ENCODE measurements around the gene PERP. TPM values are rescaled to one million over a fixed set of nuclear protein-coding genes. Genes with fewer than 3 reads are reported as not detected.
"Not testable (repeated sequence)": the region's sequence is repeated elsewhere in the genome, so short reads cannot be mapped to it uniquely, and the experiment has no call there.

Gene PERP
- polyA plus RNA-seq (2013, experiment 1 of 2; ENCODE audit: insufficient read length), result 13.5 TPM
- 15.8 TPM for polyA plus RNA-seq (2013, experiment 2 of 2; ENCODE audit: insufficient read length)

DNA sequence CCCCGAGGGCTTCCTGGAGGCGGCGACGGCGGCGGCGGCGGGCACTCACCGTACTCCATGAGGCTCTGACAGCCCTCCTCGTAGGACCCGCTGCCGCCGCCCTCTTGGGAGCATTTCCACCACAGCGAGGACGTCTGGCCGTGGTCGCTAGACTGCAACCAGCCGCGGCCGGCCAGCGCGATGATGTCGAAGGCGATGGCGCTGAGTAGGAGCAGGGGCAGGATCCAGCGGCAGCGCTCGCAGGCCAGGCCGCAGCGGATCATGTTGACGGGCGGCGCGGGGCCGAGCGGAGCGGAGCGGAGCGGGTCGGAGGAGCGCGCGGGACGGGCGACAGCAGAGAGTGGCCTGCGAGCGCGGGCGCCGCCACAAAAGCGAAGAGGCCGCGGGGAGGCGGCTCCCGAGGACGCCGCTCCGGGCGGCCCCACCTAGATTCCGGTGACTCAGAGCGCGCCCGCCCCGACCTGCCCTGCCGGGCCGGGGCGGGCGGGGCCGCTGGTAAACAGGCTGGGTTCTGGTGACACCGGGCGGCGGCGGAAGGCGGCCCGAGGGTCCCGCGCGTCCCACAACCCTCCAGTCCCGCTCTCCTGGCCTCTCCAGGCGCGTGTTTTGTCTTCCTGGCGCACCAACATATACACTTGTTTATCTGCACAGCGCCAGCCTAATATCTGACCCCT lies at the start of gene PERP:
Gene PERP, minus strand, starts transcription at position 342 of the 674 bp plus-strand sequence. Its CDS starts 79 bp downstream, at position 263.
- DNase-seq, result peak; percentile 41

DNA sequence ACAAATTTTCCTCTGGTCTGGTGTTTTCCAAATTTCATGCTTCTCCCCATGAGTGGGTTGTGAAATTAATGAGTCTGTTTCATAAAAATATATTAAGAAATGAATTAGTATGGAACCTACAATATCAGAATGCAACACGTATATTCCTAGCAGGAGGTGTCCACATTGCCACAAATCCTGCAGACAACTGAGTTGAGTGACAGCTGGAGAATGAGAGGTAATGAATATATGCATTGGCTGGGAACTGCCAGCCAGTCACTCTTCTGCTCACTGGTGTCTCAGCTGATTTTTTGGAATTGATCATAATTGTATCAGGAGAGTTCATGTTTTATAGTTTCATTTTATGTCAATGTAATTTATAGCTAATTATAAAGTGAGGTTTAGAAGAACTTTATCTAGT lies 48.2 kb upstream of the PERP start:
- DNase-seq, result no peak

DNA sequence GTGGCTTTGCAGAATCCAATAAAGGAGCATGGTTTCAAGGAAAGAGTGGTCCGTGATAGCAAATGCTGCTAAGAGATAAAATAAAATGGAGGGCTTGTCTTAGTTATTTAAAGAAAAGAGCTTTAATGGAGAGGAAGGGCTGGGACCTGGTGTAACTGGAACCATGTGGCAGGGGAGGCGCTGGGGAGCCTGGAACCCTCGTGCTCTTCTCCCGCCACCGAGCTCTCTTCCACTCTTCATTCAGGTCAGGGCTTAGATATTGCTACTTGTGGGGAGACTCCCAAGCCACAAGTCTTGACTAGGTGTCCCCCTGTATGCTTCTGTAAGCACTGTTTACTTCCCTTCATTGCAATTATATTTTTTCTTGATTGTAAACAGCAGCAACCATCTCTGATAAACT lies 39.3 kb upstream of the PERP start:
- DNase-seq, result no peak

DNA sequence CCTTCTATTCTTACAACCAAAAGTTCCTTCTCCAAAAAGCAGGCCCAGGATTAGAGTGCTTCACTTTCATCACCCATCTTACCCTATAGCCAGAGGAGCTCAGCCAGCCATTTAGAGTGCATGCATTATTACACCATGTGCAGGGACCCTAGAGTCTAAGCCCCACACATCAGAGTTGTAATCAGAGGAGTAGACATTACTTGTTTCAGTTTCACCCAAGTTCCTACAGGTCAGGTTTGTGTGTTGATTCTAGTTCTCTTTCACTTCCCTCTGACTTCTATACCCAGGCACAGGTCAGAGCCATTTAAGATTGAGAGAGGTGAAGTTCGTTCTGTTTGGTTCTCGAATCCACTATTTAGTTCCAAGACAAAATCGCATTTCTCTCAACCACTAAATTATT lies 38.2 kb upstream of the PERP start:
- DNase-seq, result no peak

DNA sequence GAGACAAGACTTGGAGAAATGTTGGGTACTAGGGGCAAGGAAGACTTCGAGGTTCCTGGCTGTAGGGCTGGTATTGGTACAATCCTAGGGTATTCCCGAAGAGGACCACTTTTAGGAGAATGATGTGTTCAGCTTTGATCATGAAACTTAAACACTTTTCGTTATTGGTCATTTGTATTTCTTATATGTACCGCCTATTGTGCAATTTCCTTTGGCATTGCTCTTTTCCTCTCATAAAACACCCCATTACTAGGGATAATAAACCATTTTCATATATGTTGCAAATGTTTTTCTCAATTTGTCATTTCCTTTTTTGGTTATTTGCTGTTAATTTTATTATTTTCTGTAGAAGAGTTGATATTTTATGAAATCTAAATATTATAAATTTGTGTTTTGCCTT lies 35.6 kb upstream of the PERP start:
- DNase-seq, result no peak

DNA sequence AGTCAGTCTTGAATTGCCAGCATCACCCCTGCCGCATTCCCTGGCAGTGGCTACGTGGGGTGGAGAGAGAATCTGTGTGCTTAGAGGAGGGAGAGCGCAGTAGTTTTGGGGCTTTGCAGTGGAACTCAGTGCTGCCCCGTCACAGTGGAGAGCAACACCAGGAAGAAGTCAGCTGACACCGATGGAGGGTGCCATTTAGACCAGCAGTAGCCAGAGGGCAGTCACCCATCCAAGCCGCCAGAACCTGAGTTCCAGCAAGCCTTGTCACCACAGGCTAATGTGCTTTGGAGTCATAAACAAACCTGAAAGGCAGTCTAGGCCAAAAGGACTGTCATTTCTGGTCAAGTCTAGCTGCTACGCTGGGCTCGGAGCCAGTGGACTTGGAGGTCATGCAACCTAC lies 22.0 kb upstream of the PERP start:
- DNase-seq, result no peak

DNA sequence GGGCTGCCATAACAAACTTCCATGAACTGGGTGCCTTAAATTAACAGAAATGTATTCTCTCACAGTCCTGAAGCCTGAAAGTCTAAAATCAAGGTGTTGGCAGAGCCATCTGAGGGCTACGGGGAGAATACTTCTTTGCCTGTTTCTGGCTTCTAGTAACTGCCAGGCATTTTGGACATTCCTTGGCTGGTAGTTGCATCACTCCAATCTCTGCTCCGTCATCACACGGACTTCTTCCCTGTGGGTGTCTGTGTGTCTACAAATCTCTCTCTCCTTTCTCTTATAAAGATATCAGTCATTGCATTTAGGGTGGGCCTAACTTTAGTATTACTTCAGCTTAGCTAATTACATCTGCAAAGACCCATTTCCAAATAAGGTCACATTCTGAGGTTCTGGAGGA lies 20.9 kb upstream of the PERP start:
- DNase-seq, result no peak

DNA sequence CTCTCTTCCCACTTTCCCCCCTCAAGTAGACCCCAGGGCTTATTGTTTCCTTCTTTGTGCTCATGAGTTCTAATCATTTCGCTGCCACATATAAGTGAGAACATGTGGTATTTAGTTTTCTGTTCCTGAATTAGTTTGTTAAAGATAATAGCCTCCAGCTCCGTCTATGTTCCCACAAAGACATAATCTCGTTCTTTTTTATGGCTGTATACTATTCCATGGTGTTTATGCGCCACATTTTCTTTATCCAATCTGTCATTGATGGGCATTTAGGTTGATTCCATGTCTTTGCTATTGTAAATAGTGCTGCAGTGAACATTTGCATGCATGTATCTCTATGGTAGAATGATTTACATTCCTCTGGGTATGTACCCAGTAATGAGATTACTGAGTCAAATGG lies 16.9 kb upstream of the PERP start:
- DNase-seq, result no peak

DNA sequence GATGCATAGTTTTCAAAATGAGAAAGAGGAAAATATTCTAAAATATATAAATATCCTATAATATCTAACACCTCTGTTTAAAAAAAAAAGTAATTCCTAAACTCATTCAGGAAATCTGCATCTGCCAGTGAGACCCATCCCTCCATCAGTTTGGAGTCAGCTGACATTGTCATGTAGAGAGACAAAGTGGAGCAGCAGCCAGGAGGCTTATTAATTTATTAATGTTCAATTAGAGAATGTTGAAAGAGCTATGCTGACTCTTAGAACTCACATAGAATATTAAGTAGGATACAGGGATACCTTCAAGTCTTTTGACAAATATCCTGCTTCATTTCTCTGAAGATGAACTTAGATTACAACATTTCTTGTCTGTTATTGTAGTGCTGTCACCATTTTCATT lies 12.8 kb upstream of the PERP start:
- no peak for DNase-seq

DNA sequence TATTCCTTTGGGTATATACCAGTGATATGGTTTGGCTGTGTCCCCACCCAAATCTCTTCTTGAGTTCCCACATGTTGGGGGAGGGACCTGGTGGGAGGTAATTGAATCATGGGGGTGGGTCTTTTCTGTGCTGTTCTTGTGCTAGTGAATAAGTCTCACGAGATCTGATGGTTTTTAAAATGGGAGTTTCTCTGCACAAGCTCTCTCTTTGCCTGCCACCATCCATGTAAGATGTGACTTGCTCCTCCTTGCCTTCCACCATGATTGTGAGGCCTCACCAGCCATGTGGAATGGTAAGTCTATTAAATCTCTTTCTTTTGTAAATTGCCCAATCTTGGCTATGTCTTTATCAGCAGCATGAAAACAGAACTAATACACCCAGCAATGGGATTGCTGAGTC lies 12.0 kb upstream of the PERP start:
- not testable (repeated sequence) for DNase-seq

DNA sequence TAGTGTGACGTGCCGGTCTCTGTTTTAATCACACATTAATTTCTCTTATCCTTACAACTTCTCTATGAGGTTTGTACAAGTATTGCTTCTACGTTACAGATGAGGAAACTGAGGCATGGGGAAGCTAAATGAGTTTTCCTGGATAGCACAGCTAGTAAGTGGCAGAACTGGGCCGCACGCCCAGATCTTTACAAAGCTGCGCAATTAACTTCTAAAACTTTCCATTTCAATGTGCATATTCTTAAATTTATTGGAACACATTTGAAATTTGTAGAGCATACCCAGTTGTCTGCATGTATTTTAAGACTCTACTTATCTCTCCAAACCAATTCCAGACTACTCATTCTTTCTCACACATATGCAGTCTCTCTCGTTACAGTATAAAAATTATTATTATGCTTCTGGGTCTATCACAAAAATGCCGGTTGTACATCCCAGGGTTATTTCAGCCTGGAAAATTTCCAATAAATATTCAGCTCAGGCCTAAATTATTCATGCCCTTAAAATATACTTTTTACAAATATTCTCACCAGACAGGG lies 10.2 kb upstream of the PERP start:
- no peak for DNase-seq

DNA sequence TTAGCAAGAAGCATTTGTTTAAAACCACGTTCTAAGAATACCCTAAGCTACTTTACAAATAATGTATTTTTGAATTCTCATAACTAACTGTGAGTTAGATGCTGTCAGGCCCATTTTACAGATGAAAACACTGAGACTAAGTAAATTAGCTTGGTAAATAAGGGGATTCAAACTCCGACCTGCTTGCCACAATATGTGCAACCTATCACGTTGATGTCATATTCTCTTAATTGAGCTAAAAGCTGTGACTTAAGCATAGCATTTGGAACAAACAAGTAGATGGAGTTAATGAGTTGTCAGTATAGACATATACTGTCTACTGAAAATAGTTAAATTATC lies 9.4 kb upstream of the PERP start:
- DNase-seq, result no peak

DNA sequence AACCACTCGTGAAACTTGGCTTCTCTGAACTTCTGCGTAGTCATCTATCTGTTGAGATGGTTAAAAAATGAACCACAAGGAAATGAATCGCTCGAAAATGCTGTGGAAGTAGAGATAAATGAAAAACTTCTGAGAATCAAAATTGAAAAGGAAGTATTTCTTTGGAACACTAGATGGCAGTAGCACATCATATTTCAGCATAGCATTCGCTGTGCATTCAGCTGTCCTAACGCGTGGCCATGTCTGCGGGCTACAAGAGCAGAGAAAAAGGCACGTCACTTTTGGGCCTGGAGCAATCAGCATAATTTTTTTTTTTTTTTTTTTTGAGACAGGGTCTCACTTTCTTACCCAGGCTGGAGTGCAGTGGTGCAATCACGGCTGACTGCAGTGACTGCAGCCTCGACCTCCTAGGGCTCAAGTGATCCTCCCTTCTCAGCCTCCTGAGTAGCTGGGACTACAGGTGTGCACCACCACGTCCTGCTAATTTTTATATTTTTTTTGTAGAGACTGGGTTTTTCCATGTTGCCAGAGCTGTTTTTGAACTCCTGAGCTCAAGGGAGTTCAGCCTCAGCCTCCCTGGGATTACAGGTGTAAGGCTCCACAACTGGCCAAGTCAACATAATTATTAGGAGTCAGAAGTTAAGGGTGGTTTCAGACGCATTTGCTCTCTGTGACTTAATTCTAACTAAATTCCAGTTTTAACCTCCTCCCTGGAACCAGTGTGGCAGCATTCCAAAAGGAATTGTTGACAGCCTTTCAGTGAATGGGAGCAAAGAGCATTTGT lies 8.8 kb upstream of the PERP start:
- peak; percentile 69 for DNase-seq

DNA sequence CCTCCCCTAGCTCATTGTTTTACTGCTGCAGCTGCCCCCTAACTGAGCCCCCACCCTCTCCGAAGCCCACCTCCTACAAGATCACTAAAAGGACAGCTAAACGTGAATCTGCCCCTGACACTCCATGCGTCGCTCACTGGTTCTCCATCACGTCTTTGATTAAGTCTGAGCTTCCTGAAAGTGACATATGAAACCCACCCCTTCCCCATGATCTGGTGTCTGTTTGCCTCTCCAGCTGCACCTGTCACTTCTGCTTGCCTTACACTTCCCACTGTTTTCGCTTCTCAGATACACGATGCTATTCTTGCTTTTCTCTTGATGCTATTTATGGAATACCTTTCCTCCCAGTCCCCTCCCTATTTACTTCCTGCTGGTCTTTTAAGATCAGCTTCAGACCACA lies 8.0 kb upstream of the PERP start:
- DNase-seq, result no peak

DNA sequence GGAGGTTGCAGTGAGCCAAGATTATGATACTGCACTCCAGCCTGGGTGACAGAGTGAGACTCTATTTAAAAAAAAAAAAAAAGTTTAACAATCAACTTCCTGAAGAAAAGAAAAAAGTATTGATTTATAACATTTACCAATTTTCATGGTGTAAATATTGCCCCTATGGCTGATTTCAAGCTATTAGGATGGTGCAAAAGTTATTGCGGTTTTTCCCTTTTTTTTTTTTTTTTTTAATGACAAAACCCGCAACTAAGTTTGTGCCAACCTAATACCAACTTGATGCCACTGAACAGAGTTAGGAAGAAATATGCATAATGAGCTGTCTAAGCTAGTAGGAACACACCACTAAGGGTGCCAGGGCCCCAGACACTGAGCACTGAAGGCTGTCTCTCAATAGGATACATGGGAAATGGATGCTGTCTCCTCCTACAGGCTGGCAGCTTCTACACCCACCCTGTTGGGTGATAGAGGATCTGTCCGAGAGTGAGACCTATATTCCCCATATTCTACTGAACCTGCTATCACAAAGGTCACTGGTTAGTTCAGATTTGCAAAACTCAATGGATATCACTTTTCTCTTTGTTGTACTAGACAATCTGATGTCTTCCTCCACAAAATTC lies 6.5 kb upstream of the PERP start:
- no peak for DNase-seq

DNA sequence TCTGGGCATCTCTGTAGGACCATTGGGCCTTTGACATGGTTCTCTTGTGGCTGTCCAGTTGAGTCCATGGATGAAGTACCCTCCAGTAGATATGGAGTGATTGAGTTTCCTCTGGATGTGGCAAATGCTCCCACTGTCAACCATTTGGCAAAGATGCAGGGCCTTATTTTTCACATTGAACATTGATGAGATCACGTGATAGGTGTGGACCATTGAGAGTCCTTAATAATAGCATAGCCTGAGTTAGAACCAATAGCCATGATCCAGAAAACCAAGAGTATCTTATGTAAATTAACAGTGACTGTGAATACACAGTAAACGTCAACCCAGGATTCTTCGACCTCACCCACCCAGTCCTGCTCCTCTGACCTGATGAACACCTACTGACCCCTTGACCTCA lies 3.0 kb upstream of the PERP start:
- no peak for DNase-seq

DNA sequence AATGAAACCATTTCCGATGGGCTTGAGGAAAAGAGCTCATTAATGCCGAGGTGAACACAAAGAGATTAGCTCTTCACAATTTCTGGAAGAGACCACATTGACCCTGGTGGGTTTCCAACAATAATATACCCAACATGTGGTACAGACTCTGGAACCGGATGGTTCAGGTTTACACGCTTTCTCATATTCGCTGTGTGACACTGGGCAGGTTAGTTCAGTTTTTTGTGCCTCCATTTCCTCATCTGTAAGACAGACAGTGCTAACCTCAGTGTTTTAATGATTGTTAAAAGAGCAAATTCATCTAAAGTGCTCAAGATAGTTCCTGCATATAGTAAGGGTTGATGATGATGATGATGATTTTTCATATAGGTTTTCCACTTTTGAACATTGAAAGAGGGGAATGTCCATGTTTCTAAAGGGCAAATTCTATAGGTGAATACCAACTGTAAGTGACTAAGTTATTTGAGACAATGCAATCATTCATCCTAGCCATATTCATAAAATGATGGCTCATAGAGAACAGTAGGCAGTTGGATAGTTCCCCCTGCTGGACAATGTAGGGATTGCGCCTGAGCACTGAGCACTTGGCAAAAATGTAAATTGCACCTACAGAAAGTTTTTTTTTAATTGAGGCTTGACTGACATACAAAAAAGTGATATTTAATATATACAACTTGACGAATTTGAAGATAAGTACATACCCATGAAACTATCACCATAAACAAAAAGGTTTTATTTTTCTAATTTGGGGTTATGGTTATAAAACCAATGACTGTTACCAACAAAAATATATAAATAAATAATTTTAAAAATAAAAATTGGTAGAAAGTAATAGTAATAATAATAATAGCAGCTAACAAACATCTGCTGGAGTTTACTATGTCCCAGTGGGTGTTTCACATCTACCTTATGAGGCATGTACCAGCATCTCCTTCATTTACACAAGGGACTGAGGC lies 2.1 kb upstream of the PERP start:
- peak; percentile 71 for DNase-seq

DNA sequence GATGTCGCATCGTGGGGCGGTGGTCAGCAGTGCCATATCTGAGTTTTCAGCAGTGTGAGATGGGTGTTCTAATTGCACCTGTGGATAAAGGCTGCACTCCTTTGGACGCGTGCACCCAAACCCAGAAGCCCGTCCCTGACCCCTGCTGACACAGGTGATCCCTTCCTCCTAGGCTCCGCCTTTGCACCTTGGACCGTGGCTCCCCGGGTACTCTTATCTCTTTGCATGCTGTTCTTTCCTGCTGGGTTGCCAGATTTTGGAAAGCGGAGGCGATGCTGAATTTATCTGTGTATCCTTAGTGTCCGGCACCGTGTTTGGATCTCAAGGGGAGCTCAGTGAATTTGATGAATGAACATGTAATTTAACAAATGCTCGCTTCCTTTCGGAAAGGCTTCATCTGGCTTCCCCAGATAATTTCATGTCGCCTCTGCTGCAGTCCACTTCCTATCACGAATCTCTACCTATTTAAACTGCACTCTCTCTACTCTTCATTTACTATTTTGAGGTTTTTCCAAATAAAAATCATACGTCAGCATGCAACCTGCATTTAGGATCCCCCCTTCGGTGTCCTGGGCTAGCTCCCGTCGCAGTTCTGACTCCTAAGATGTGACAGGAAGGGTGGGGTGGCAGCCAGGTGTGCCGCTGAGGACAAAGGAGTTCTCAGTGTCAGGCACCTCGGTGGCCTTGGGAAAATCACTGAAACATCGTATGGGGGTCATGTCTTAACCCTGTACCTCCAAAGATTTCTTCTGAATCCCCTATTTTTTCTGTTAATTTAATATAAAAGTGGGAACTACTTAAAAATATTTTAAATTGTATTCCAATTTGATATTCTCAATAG lies 753 bp upstream of the PERP start:
- DNase-seq, result no peak

DNA sequence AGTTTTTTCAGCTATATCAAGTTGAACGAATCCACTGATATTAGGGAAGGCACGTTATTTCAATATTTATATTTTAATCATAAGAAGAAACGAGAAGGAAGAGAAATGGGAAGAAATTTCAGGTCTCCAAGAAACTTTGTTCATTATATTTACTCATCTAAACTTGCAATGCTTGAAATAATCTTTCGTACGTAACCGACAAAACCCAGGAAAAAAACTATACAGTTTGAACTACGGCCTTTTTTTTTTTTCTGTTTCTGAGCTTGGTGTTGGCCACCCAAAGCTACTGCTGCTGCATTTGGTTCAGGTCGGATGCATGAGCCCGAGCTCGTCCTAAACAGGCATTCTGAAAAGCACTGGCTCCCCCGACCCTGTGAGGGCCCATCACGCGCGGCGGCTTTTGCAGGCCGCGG lies 548 bp downstream of the PERP start:
- DNase-seq, result no peak

DNA sequence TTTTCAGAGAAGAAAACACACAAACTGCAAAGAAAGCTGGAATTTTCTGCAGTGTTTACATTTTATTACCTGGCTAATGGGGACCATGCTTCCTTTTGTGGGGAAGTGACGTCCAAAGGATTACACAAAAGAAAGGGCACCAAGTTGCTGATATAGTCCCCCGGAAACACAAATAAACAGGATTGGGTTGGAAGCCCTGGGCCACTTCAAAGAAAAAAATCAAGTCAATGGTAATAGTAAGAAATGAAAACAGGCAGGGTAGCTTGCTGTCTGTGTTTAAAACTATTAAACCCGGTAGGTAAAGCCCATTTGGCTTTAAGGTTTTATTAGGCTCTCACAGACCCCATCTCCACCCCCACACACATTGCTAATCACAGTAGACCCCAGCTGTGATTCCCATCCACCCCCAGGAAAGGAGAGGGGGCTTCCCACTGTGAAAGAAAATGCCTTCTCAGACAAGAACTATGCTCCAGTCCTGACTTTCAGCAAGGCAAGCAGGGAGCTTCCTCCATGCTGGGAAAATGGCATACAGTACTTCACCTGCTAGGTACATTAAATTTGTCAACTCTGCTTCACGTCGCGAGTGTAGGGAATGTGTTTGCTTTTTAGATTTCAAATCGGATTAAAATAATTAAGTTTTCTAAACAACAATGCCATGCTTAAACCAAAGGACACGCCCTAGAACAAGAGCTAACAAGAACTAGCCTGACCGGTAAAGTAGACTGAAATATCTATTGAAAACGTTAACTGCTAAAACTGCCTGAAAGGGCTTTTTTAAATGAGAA lies 1.1 kb downstream of the PERP start:
- peak; percentile 17 for DNase-seq

DNA sequence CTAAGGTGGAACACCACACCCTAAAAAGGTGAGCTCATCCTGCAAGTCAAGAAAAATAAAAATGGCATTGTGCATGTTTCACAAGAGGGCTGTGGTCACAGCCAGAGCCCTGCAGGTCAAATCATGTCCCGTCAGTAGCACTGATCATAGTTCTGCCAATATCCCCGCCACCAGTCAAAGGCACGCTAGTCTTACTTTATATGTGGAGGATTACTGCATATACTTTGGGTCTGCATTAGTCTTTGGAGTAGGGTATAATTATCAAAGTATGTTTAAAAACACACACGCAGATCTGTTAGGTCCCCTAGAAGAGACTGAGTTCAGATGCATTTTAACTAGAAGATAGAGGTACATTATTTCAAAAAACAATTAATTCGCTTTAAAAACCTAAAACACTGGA lies 1.8 kb downstream of the PERP start:
- DNase-seq, result no peak
